ENCODE measurements around the gene IGSF9B. TPM values are rescaled to one million over a fixed set of nuclear protein-coding genes. Genes with fewer than 3 reads are reported as not detected.

IGSF9B gene
- total and polyA plus RNA-seq, 2 experiments from 2014 or later: 0.04 TPM; not detected in 1

DNA sequence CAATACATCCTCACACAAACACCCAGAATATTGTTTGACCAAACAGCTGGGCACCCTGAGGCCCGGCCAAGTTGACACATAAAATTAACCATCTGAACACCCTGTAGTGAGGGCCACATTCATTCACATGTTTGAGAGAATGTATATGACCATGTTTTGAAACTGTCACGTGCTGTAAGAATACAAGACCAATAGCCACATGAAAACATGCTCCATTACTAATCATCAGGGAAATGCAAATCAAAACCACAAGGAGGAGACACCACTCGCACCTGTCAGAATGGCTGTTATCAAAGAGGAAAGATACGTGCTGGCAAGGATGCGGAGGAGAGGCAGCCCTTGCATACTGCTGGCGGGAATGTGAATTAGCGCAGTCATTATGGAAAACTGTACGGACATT, 38.3 kb upstream of the IGSF9B start:
- Histone ChIP-seq H4K20me1 (ENCODE audit: insufficient read depth) (no peaks in the 10 kb centered on the region), H3K9ac (no peak overlapping the region), H3K27ac (no peak overlapping the region), H3K4me1 (ENCODE audit: insufficient read depth) (no peaks in the 10 kb centered on the region), H3K9me2 (ENCODE audit: insufficient read depth) (no peaks in the 10 kb centered on the region), H2AFZ (no peak overlapping the region), H3K36me3 (ENCODE audit: low read depth) (no peaks in the 10 kb centered on the region), H3K4me3 (no peak overlapping the region), H3K4me2 (ENCODE audit: unreplicated experiment) (no peak overlapping the region), H3K27me3 (replicated peaks; ENCODE audit: insufficient read depth) (peaks cover 3% of the 10 kb centered on the region), H3K79me2 (ENCODE audit: insufficient read depth) (no peaks in the 10 kb centered on the region), H3F3A (ENCODE audit: insufficient read depth) (no peaks in the 10 kb centered on the region), H3K9me3 (ENCODE audit: low read depth) (no peaks in the 10 kb centered on the region)
- in situ Hi-C loops (cut with MboI): no loop called here
- DNase-seq: no peak
- TF ChIP-seq EZH2phosphoT487 (IDR thresholded peaks at IDR 0.05; ENCODE audit: insufficient read depth, low read depth) (no peak), EZH2 (IDR thresholded peaks at IDR 0.05; ENCODE audit: insufficient read depth, poor library complexity, severe bottlenecking) (no peak)
- WGBS, 2 experiments (ENCODE audit: low coverage in 1 of 2, low lambda C conversion rate in 2 of 2, missing lambda C conversion rate in 2 of 2): 64 to 66% methylated on average over 8 of the region's 8 CpGs

DNA sequence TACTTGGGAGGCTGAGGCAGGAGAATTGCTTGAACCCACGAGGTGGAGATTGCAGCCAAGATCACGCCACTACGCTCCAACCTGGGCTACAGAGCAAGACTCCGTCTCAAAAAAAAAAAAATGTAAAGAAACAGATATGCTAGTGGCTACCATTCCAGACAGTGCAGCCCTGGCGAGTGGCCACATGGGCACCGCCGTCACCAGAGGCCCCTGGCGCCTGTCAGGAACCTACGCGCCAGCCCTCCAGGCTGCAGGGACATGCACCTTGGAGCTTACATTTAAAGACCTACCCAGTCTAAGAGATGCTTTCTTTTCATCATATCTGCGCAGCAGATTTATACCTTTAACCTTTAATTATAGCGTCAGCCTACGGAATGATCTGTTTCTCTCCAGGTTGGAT, 37.2 kb upstream of the IGSF9B start:
- H3K27me3 ChIP-seq (replicated peaks; ENCODE audit: insufficient read depth): peaks cover 3% of the 10 kb centered on the region
- H3K9me2 ChIP-seq (ENCODE audit: insufficient read depth): no peaks in the 10 kb centered on the region
- no peak overlapping the region for H3K27ac ChIP-seq
- H3K9me3 ChIP-seq (ENCODE audit: low read depth): no peaks in the 10 kb centered on the region
- H3K79me2 ChIP-seq (ENCODE audit: insufficient read depth): no peaks in the 10 kb centered on the region
- H3K4me1 ChIP-seq (ENCODE audit: insufficient read depth): no peaks in the 10 kb centered on the region
- H3K9ac ChIP-seq: no peak overlapping the region
- TF ChIP-seq EZH2phosphoT487 (IDR thresholded peaks at IDR 0.05; ENCODE audit: insufficient read depth, low read depth): no peak
- H2AFZ ChIP-seq: no peak overlapping the region
- H4K20me1 ChIP-seq (ENCODE audit: insufficient read depth): no peaks in the 10 kb centered on the region
- H3K4me3 ChIP-seq: no peak overlapping the region
- 77 to 80% methylated on average over 13 of the region's 13 CpGs for WGBS, 2 experiments (ENCODE audit: low coverage in 1 of 2, low lambda C conversion rate in 2 of 2, missing lambda C conversion rate in 2 of 2)
- in situ Hi-C loops (cut with MboI): no loop called here
- H3K36me3 ChIP-seq (ENCODE audit: low read depth): no peaks in the 10 kb centered on the region
- DNase-seq: no peak
- no peak overlapping the region for H3K4me2 ChIP-seq (ENCODE audit: unreplicated experiment)
- H3F3A ChIP-seq (ENCODE audit: insufficient read depth): no peaks in the 10 kb centered on the region

DNA sequence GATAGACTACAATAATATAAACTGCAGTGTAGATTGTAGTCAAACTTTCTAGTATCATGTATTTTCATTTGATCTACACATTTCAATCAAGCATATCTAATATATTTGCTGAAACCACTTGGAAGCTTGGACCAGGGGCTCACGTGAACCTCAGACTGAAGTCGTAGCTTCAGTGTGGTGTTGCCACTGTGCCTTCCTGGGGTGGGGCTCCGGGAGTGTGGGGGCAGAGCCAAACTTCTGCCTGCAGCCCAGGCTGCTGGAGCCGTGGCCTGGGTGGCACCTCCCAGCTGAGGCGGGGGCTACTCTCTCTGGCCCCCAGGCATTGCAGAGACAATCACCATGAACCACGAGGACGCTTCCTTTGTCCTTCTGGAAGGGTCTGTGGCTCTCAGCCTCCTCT, 36.3 kb upstream of the IGSF9B start:
- Histone ChIP-seq H3K36me3 (ENCODE audit: low read depth) (no peaks in the 10 kb centered on the region), H3K9ac (no peak overlapping the region), H3K9me3 (ENCODE audit: low read depth) (no peaks in the 10 kb centered on the region), H3K4me3 (no peak overlapping the region), H3K79me2 (ENCODE audit: insufficient read depth) (no peaks in the 10 kb centered on the region), H3K9me2 (ENCODE audit: insufficient read depth) (no peaks in the 10 kb centered on the region), H4K20me1 (ENCODE audit: insufficient read depth) (no peaks in the 10 kb centered on the region), H3K27ac (no peak overlapping the region), H2AFZ (no peak overlapping the region), H3K27me3 (replicated peaks; ENCODE audit: insufficient read depth) (peaks cover 3% of the 10 kb centered on the region), H3K4me1 (ENCODE audit: insufficient read depth) (no peaks in the 10 kb centered on the region), H3F3A (ENCODE audit: insufficient read depth) (no peaks in the 10 kb centered on the region), H3K4me2 (ENCODE audit: unreplicated experiment) (no peak overlapping the region)
- in situ Hi-C loops (cut with MboI): no loop called here
- DNase-seq: no peak
- WGBS, 2 experiments (ENCODE audit: low coverage in 1 of 2, low lambda C conversion rate in 2 of 2, missing lambda C conversion rate in 2 of 2): 65 to 71% methylated on average over 7 of the region's 7 CpGs
- no peak for TF ChIP-seq EZH2 (IDR thresholded peaks at IDR 0.05; ENCODE audit: insufficient read depth, poor library complexity, severe bottlenecking)
- TF ChIP-seq EZH2phosphoT487 (IDR thresholded peaks at IDR 0.05; ENCODE audit: insufficient read depth, low read depth): no peak

DNA sequence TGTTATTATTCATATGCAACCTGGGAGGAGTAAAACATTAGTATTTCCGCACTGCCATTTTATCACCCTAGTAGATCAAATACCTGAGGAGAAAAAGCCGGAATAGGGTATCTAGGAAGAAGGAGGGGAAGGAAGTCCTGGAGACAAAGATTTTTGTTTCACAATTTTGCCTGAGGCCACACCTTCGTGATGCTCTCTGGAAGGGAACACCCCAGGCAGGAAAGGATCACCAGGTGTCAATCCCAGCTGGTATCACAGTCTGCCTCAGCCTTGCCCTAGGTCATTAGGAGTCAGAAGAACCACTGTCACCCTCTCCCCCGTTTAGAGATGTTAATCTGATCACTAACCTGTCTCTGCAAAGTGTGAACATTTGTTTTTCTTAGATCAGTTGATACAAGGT, 35.4 kb upstream of the IGSF9B start:
- Histone ChIP-seq H3K9me2 (ENCODE audit: insufficient read depth) (no peaks in the 10 kb centered on the region), H3K27ac (no peak overlapping the region), H3K9me3 (ENCODE audit: low read depth) (no peaks in the 10 kb centered on the region), H4K20me1 (ENCODE audit: insufficient read depth) (no peaks in the 10 kb centered on the region), H3K9ac (no peak overlapping the region), H3K36me3 (ENCODE audit: low read depth) (no peaks in the 10 kb centered on the region), H2AFZ (no peak overlapping the region), H3K4me2 (ENCODE audit: unreplicated experiment) (no peak overlapping the region), H3F3A (ENCODE audit: insufficient read depth) (no peaks in the 10 kb centered on the region), H3K4me3 (no peak overlapping the region), H3K27me3 (replicated peaks; ENCODE audit: insufficient read depth) (peaks cover 3% of the 10 kb centered on the region), H3K4me1 (ENCODE audit: insufficient read depth) (no peaks in the 10 kb centered on the region), H3K79me2 (ENCODE audit: insufficient read depth) (no peaks in the 10 kb centered on the region)
- no peak for DNase-seq
- WGBS, 2 experiments (ENCODE audit: low coverage in 1 of 2, low lambda C conversion rate in 2 of 2, missing lambda C conversion rate in 2 of 2): 61 to 62% methylated on average over 4 of the region's 4 CpGs
- no peak for TF ChIP-seq EZH2phosphoT487 (IDR thresholded peaks at IDR 0.05; ENCODE audit: insufficient read depth, low read depth)
- no peak for TF ChIP-seq EZH2 (IDR thresholded peaks at IDR 0.05; ENCODE audit: insufficient read depth, poor library complexity, severe bottlenecking)
- in situ Hi-C loops (cut with MboI): no loop called here

DNA sequence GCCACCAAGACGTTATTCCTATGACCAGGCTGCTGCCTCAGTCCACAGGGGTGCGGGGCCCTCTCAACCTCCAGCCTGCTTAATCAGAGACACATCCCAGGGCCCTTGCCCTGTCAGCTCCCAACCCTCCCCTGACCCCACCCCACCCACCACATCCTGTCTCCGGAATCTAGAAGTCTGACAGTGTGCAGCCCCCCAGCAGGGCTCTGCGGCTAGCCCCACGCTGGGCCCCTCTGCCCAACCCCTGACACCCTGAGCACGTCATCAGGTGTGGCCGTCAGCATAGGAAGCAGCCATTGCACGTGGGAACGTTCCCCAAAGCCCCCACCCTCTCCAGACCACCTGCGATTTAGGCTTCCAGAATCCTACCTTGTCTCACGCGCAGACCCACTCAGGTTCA, 34.3 kb upstream of the IGSF9B start:
- Histone ChIP-seq H3K9ac (no peak overlapping the region), H3K4me3 (no peak overlapping the region), H3K27me3 (replicated peaks; ENCODE audit: insufficient read depth) (peaks cover 3% of the 10 kb centered on the region), H3K36me3 (ENCODE audit: low read depth) (no peaks in the 10 kb centered on the region), H3K79me2 (ENCODE audit: insufficient read depth) (no peaks in the 10 kb centered on the region), H3K9me2 (ENCODE audit: insufficient read depth) (no peaks in the 10 kb centered on the region), H3K4me2 (ENCODE audit: unreplicated experiment) (no peak overlapping the region), H3K27ac (no peak overlapping the region), H3K9me3 (ENCODE audit: low read depth) (no peaks in the 10 kb centered on the region), H4K20me1 (ENCODE audit: insufficient read depth) (no peaks in the 10 kb centered on the region), H2AFZ (no peak overlapping the region), H3K4me1 (ENCODE audit: insufficient read depth) (no peaks in the 10 kb centered on the region), H3F3A (ENCODE audit: insufficient read depth) (no peaks in the 10 kb centered on the region)
- WGBS, 2 experiments (ENCODE audit: low coverage in 1 of 2, low lambda C conversion rate in 2 of 2, missing lambda C conversion rate in 2 of 2): 34 to 47% methylated on average over 8 to 12 of the region's 12 CpGs
- DNase-seq: no peak
- TF ChIP-seq EZH2 (IDR thresholded peaks at IDR 0.05; ENCODE audit: insufficient read depth, poor library complexity, severe bottlenecking): no peak
- no peak for TF ChIP-seq EZH2phosphoT487 (IDR thresholded peaks at IDR 0.05; ENCODE audit: insufficient read depth, low read depth)
- in situ Hi-C loops (cut with MboI): no loop called here
